Measurements from ENCODE around the gene OXCT1. TPM values are rescaled to one million over a fixed set of nuclear protein-coding genes. Genes with fewer than 3 reads are reported as not detected.

OXCT1 gene
- total and polyA plus RNA-seq, 2 donors (not counting 3 experiments of a cell fraction or from before 2014, with no cell fraction given), result 12.8 to 37.4 TPM

DNA sequence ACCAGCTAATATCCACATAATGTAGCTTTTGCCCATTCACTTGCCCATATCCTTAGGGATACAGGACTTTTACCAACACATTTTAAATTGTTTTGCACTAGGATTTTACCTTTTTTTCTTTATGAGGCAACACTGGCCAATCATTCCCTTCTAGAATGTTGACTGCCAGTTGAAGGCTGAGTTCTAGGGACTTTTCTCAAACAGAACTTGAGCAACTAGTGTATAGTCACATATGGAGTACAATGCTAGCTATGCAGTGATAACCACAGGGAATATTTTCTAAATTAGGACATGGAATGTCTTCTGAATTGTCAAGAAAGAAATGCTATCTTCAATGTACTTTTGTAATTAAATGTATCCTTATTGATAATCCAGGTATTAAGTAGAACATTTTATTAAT, 133.6 kb downstream of the OXCT1 start:
- H3K27me3 ChIP-seq (ENCODE audit: control insufficient read depth in 2 of 2, insufficient read depth in 2 of 2, low read length in 2 of 2), result no peaks in the 10 kb centered on the region
- H3K9ac ChIP-seq (replicated peaks; ENCODE audit: extremely low read depth, insufficient read depth, low read length), result no peak overlapping the region
- no peak overlapping the region for H3K4me3 ChIP-seq (replicated peaks in 1 of 3; ENCODE audit: insufficient read depth in 1 of 3, low read depth in 1 of 3, low read length in 3 of 3)
- peaks cover 2 to 4% of the 10 kb centered on the region in 2 experiments for H3K36me3 ChIP-seq (ENCODE audit: control insufficient read depth in 2 of 2, extremely low read depth in 1 of 2, insufficient read depth in 2 of 2, low read length in 2 of 2)
- DNase-seq (ENCODE audit: low read depth, low spot score), result no peak
- ChIA-PET POLR2A (no interaction called here), CTCF (interaction anchor here (1.3 to 1.5 kb wide), 3 partner anchors 11 to 17 kb away, joined by 3 to 4 read pairs (median 3); no protein-coding TSS in a partner anchor)
- TF ChIP-seq JUN (IDR thresholded peaks at IDR 0.05; ENCODE audit: borderline replicate concordance, insufficient read depth, insufficient read length, low read depth) (no peak), POLR2A (IDR thresholded peaks at IDR 0.05; ENCODE audit: low read depth, low read length) (no peak), GATA2 (IDR thresholded peaks at IDR 0.05; ENCODE audit: insufficient read depth, insufficient read length, low read depth, low read length) (no peak), FOS (IDR thresholded peaks at IDR 0.05; ENCODE audit: borderline replicate concordance, insufficient read depth, low read length) (no peak), EZH2 (IDR thresholded peaks at IDR 0.05; ENCODE audit: borderline replicate concordance, low read depth, low read length, severe bottlenecking) (no peak), POLR2AphosphoS5 (IDR thresholded peaks at IDR 0.05; ENCODE audit: insufficient read depth, low read depth, low read length) (no peak), MYC (IDR thresholded peaks at IDR 0.05; ENCODE audit: low read depth, low read length) (no peak)
- TF ChIP-seq, protein P1, sequence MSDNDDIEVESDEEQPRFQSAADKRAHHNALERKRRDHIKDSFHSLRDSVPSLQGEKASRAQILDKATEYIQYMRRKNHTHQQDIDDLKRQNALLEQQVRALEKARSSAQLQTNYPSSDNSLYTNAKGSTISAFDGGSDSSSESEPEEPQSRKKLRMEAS (IDR thresholded peaks at IDR 0.05; ENCODE audit: insufficient read depth, insufficient read length), result no peak
- TF ChIP-seq, protein P2, sequence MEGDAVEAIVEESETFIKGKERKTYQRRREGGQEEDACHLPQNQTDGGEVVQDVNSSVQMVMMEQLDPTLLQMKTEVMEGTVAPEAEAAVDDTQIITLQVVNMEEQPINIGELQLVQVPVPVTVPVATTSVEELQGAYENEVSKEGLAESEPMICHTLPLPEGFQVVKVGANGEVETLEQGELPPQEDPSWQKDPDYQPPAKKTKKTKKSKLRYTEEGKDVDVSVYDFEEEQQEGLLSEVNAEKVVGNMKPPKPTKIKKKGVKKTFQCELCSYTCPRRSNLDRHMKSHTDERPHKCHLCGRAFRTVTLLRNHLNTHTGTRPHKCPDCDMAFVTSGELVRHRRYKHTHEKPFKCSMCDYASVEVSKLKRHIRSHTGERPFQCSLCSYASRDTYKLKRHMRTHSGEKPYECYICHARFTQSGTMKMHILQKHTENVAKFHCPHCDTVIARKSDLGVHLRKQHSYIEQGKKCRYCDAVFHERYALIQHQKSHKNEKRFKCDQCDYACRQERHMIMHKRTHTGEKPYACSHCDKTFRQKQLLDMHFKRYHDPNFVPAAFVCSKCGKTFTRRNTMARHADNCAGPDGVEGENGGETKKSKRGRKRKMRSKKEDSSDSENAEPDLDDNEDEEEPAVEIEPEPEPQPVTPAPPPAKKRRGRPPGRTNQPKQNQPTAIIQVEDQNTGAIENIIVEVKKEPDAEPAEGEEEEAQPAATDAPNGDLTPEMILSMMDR (IDR thresholded peaks at IDR 0.05; ENCODE audit: extremely low read depth in 1 of 2, insufficient read depth in 1 of 2, low read depth in 1 of 2, low read length in 2 of 2), result no peak
- no peaks in the 10 kb centered on the region for H3K9me3 ChIP-seq (replicated peaks; ENCODE audit: control insufficient read depth, insufficient read depth, low read length)
- no peaks in the 10 kb centered on the region for H4K20me1 ChIP-seq (replicated peaks; ENCODE audit: control insufficient read depth, extremely low read depth, insufficient read depth, low read length)
- dilution Hi-C loops (cut with MboI; ENCODE audit: extremely low pct_ligation_motif_present, low sequenced_read_pairs), result no loop called here
- no TSS peak for BruUV-seq (replicated peaks)
- H2AFZ ChIP-seq (ENCODE audit: low read depth, low read length), result no peak overlapping the region
- intact Hi-C loops (cut with micrococcal nuclease), result no loop called here
- no peak for FAIRE-seq
- H3K79me2 ChIP-seq (ENCODE audit: control insufficient read depth, insufficient read depth, low read length), result no peaks in the 10 kb centered on the region
- H3K4me1 ChIP-seq (ENCODE audit: control insufficient read depth, extremely low read depth, insufficient read depth, low read length), result no peaks in the 10 kb centered on the region
- H3K9me1 ChIP-seq (replicated peaks; ENCODE audit: control insufficient read depth, extremely low read depth, insufficient read depth, low read length), result no peaks in the 10 kb centered on the region
- no peak overlapping the region for H3K27ac ChIP-seq (ENCODE audit: insufficient read depth, low read depth, low read length)
- no peak overlapping the region for H3K4me2 ChIP-seq (ENCODE audit: insufficient read depth, low read length)
